Activated CD8-positive, alpha-beta memory T cell treated with anti-CD3 and anti-CD28 coated beads, Interleukin-2, amount 50 U/mL, for 1 hour (primary cell): ENCODE results near the gene MAP3K3.

Experiments
- DNase-seq: peaks from one replicate; pipeline ENCODE4 v3.0.0-alpha.2; 2020; ENCODE audit errors: extremely low read depth

MAP3K3 gene

DNA sequence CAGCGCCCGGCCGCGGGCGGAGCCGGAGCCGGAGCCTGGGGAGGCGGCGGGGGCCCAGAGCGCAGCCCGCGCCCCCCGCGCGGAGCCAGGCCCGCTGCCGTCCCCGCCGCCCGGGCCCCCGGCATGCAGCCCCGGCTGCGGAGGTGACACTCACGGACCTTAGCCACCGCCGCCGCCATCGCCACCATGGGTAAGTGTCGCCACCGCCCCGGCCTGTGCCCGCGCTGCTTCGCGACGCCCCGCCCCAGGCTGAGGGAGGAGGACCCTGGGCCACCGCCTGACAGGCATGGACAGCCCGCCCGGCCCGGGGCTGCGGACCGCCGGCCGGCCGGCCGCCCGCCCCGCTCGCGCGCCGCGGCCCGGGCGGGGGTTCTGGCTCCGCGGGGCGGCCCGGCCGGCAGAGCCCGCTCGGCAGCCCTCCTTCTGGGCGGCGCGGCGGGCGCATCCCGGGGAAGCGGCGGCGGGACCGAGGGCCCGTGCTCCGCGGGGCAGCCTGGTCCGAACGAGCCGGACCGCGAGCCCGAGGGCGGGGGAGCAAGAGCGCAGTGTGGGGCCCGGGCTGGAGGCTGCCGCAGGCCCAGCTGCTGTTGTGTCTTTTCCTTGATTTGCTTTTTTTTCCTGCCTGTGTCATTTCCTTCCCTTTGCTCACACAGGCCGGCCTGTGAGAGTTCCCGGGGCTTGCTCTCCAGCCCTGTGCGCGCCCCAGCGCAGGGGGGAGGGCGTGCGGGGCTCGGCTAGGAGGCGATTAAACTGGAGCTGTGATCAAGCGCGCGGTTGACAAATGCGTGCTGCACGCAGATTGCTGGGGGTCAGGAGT lies 565 bp downstream of the MAP3K3 start:
- DNase-seq, result no peak

DNA sequence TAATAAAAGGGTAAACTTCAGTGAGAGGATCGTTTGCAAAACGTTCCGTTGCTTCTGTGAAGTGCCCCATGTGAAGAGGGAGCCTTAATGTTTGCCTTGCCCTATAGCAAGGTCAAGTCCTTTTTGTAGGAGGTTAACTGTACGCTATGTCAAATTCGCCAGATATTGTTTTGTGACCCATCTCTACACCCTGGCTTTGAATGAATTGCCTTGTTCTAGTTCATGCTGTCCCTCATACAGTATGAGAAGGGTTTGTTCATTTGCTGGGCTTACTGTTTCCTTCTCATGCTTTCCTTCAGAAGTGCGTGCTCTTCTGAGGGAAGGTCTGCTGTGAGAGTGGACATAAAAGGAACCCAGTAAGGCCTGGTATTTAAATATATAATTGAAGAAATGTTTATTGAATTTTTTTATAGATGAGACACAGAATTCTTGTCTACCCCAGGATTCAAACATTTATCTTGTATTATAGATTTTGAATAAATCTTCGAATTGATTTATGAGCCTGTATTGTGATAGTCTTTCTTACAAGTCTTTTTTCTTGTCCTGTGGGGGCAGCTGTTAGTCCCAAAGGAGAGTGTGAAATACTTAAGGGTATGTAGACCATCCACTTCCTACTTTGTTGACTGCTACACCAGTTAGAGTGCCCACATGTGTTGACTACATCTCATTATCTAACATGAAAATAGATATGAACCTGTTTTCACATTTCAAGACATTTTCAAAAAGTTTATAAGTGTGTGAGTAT lies 1.7 kb downstream of the MAP3K3 start:
- no peak for DNase-seq

DNA sequence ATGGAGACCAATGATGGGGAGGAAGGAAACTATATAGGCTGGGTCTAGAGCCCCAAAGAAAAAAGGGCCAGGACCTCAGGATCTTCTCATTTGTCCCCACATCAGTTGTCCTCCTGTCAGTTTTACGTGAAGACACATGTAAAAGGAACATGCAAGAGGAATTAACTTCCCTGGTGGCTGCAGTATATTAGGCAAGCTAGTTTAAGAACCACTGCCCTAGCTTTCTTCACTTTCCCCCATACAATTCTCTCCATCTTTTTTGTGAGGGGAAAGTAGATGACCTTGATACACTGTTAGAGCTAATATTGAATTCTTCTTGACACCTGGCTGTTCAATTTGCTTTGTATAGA lies 2.3 kb downstream of the MAP3K3 start:
- DNase-seq, result no peak

DNA sequence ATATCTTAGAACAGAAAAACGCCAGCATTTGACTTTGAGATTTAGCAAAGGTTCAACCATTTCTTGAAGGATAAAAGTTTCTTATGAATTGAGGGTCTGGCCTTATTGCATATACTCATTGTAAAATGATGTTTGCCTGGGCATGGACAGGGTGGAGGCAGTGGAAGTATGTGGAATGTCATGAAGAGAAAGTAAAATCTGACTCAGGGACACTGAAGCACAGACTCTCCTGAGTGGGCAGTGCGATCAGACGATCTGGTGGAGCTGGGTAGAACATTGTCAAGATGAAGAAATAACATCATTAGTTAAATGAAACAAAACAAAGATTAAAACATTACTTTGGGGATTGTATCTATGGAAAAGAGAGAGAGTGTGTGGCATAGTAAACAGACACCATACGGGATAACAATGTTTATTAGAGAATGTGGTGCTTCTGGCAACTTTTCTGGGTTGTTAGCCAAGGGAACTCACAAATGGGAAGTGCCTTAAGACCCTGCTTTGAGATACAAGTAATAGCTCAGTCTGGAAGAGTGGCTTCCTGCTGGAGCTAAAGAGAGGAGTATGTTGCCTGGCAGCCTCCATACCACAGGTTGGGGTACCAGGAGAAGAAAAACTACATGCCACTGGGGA lies 4.4 kb downstream of the MAP3K3 start:
- DNase-seq, result no peak

- no peak for DNase-seq
Measured at GRCh38 chr17:63629627-63630026, 7.4 kb downstream of the MAP3K3 start.

DNA sequence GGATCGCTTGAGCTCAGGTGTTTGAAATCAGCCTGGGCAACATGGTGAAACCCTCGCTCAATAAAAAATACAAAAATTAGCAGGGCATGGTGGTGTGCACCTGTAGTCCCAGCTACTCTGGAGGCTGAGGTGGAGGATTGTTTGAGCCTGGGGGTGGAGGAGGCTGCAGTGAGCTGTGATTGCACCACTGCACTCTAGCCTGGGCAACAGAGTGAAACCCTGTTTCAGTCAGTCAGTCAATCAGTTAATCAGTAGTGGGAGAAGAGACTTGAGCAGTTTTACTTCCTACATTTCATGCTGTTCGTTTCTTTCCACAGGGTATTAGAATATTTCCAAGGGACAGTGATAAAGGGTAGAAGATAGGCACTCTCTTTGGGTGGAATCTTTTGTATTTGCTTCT lies 8.8 kb downstream of the MAP3K3 start:
- DNase-seq, result no peak

DNA sequence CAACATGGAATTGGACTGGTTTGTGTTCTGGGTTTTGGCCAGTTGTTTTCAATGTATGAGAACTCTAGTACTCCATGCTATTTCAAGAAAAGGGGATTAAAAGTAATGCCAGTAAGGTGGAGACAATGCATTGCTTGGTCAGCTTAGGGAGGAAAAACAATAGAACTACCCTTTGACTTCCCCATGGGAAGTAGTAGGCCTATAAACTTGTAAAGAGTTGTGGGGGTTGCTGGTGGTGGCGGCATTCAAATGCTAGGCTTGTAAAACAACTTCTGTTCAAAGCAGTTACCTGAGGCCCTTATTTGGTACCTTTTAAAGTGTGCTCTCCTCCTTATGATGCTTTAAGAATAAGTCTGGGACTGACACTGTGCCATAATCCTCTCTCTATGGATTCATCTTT lies 9.4 kb downstream of the MAP3K3 start:
- DNase-seq, result no peak

- DNase-seq, result no peak
Measured at GRCh38 chr17:63633742-63634141, 11.5 kb downstream of the MAP3K3 start.

DNA sequence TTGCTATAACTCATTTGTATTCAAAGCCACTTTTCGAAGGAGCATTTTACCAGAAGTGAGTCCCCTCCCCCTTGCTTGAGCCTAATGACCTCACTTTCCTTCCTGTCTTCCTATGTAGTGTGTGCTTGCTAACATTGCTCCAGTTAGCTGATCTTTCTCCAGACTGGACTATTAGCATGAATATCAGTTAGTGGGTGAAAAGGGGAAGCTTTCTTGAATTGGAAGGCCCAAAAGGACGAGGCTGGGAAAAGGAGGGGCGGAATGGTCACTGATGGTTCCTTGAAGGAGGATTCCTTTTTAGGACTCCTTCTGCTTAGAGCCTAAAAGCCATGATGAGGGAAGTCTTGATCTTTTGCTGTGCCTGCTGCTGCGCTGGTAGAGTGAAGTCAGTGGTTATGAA lies 11.9 kb downstream of the MAP3K3 start:
- DNase-seq, result no peak

DNA sequence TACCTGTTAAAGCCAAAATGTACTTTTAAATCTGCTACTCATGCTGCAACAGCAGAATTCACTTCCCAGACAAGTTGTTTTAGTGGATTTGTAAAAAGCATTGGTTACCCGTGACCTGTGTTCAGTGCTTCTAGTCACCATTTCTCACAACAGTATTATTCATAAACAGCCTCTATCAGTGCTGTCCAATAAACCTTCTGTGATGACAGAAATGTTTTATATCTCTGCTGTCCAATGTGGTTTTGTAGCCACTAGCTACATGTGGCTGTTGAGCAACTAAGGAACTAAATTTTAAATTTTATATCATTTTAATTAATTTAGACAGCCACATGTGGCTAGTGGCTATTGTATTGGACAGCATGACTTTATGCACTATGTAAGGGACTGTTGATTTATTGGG lies 12.6 kb downstream of the MAP3K3 start:
- no peak for DNase-seq

GRCh38 chr17:63635290-63635689 lies 13.1 kb downstream of the MAP3K3 start:
- DNase-seq, result no peak

- DNase-seq, result no peak
Measured at GRCh38 chr17:63635787-63636186, 13.6 kb downstream of the MAP3K3 start.

GRCh38 chr17:63639125-63639524 lies 16.9 kb downstream of the MAP3K3 start:
- no peak for DNase-seq

DNA sequence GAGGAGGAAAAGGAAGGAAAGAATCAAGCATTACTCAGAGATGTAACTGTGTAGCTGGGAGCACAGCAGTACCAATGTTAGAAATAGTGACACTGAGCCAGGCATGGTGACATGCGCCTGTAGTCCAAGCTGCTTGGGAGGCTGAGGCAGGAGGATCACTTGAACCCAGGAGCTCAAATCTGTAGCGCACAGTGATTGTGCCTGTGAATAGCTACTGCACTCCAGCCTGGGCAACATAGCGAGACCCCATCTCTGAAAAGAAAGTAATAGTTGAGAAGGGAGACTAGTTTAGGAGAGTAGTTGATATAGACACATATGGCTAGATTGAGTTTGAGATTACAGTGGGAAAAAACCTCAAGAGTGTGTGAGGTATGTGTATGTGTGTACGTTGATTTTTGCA lies 17.8 kb downstream of the MAP3K3 start:
- no peak for DNase-seq

- DNase-seq, result no peak
Measured at GRCh38 chr17:63641692-63642448, 19.7 kb downstream of the MAP3K3 start.

DNA sequence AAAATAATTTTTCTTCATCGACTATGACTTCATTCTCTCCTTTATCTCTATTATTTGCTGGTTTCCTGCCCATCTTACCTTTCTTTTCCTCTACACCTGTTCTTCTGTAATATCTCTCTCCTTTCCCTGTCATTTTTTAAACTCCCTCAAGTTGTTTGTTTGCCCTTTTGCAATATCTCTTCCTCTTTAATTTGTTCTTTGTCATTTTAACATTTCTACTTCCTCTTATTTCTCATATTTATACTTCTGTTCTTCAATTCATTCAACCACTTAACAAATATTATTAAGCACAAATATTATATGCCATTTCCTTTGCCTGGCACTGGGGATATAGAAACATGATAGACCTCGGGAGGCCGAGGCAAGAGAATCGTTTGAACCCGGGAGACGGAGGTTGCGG lies 22.6 kb downstream of the MAP3K3 start:
- no peak for DNase-seq

DNA sequence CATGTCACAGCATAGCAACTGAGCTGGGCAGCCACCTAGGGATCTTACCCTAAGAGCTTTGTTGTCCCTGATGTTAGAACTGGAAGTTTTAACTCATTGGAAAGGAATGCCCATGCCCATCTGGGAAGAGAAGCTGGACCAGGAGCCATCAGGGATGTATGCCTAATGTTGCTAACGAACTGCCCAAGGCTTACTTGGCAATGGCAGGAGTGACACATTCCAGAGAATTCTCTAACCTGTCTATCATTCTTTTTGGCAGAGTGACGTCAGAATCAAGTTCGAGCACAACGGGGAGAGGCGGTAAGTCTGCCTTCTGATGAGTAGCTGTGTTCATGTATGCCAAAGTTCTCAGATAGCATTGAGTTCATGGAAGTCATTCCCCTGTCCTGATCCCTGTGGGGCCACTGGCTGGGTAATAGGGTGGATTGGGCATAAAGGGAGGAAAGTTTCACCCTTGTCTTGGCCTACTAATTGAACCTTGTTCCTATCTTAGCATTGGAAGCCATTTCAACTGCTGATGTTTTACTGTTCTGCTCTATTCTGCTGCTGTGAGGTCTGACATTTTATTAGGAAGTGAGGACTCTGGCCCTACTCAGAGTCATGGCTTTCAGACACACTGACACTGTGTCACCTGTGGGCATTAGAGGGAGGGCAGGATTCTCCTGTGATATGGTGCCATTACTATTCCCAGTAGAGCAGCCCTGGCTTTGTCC lies 23.7 kb downstream of the MAP3K3 start:
- no peak for DNase-seq

DNA sequence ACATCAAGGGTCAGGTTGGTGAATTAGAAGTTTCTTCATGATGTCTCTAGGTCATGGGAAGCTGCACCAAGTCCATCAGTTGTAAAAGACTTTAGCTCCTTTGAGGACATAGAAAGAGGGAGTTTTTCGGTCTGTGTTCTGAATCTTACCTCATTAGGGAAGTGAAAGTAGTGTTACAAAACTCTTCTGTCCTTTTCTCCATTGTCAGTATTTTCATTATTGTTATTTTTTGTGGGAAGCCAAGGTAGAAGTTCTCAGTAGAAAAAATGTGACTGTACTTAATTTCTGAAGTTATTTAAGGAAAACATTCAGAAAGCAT lies 24.2 kb downstream of the MAP3K3 start:
- DNase-seq, result no peak

DNA sequence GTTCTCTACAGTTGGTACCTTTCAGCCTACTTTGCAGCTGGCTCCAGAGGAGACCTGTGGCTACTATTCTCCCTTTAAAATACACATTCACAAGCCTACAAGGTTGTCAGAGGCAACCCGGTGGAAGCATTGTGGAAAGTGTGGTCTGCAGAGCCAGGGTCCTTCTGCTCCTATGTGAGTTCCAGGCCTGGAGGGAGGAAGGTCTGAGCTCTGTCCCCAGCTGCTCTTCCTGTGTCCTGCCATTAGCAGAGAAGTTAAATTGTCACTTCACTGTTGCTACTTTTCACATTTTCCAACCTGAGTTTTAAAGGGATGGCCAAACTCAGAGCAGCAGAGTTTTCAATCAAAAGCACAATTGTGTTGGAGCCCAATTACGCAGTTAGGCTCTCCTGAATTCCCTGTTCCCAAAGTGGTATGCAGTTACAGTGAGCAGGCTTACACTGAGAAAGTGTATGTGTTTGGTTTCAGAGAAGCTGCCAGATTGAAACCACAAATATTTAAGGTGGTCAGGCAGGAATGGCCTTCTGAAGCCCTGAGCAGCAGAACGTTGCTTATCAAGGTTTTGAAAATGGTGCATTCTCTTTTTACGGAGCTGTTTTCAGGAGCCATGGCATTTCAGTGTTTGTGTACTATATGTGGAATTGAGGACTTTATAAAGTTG lies 25.0 kb downstream of the MAP3K3 start:
- DNase-seq, result no peak

- no peak for DNase-seq
Measured at GRCh38 chr17:63647936-63648335, 25.7 kb downstream of the MAP3K3 start.

GRCh38 chr17:63649813-63650212 lies 27.6 kb downstream of the MAP3K3 start:
- DNase-seq, result no peak
